NCI-H345 treated with DMSO at 0.1 percent for 48 hours (cell line): Measurements from ENCODE around the gene NAB2.

Experiments used
- DNase-seq: peaks from one replicate; lab custom pipeline; 2025; ENCODE audit not compliant: unreplicated experiment; lab: John Stamatoyannopoulos, UW

NAB2 gene

DNA sequence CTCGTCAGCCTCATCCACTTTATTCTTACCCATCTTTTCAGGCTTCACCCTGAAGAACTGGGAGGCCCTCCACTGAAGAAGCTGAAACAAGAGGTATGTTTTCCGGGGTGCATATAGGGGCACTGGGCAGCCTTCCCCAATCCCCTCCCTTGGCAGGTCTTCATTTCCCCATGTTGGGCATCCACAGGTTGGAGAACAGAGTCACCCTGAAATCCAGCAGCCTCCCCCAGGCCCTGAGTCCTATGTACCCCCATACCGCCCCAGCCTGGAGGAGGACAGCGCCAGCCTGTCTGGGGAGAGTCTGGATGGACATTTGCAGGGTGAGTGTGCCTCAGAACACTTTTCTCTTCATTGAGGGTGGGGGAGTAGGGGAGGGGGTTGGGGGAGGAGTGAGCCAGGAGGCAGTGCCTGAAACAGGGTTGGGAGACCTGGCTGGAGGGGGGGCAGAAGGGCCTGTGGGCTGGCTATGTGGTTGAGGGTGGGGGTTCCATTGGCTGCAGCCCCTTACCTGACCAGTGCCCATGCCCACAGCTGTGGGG, 4.0 kb downstream of the NAB2 start:
- DNase-seq = no peak

DNA sequence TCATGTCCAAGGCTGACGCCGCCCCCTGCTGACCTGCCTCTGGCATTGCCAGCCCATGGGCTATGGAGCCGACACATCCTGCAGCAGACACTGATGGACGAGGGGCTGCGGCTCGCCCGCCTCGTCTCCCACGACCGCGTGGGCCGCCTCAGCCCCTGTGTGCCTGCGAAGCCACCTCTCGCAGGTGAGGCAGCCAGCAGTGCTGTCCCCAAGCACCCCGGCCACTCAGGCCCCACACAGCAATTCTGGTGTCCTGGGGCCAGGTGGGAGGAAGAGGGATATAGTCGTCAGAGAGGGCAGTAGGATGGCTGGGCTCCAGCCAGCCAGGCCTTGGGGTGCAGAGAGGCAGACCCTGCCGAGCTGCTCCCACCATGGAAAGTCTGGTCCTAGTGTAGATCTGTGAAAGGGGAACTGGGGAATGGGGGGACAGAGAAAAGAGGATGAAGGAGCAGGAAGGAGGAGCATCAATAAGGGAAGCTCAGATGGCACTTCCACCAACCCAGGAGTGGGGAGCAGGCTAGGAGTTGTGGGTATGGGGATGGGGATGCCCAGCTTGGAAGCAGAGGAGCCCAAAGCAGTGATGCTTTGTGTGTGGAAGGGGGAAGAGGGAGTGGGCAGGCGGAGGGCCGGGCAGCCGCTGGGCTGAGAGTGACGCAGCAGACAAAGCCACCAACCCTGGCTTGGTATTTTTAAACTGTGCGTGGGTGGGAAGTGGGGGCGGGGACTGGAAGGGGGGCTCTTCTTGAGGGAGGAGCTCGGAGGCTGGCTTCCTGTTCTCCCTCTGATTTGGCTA, 4.7 kb downstream of the NAB2 start:
- DNase-seq = no peak

GRCh38 chr12:57094208-57095160, 5.6 kb downstream of the NAB2 start:
- no peak for DNase-seq

DNA sequence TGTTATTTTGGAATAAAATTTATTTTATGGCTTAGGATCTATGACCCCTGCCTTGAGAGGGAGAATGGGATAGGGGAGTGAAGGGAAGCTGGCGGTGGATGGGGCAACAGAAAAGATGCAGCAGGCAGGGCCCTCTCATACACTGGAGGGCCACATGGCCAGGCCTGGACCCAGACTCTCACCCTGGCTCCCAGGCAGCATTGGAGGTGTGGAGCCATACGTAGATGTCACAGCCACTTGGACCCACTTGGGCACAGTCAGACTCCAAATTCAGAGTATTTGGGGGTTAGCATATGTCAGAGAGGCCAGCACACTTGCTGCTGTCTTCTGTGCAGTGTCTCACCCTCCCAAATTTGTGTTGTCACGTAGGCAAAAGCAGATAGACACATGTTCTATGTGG, 6.5 kb downstream of the NAB2 start:
- no peak for DNase-seq

GRCh38 chr12:57096099-57096572, 7.2 kb downstream of the NAB2 start:
- no peak for DNase-seq

- DNase-seq = no peak
These were observed 8.0 kb downstream of the NAB2 start for GRCh38 chr12:57096748-57097553.

DNA sequence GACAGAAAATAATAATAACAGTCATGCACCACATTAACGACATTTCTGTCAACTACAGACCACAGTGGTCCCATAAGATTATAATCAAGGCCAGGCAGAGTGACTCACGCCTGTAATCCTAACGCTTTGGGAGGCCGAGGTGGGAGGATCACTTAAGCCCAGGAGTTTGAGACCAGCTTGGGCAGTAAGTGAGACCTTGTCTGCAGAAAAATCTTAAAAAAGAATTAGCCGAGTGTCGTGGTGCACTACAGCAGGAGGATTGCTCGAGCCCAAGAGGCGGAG, 8.6 kb downstream of the NAB2 start:
- DNase-seq = no peak

GRCh38 chr12:57098546-57098945, 9.6 kb downstream of the NAB2 start:
- DNase-seq = no peak

DNA sequence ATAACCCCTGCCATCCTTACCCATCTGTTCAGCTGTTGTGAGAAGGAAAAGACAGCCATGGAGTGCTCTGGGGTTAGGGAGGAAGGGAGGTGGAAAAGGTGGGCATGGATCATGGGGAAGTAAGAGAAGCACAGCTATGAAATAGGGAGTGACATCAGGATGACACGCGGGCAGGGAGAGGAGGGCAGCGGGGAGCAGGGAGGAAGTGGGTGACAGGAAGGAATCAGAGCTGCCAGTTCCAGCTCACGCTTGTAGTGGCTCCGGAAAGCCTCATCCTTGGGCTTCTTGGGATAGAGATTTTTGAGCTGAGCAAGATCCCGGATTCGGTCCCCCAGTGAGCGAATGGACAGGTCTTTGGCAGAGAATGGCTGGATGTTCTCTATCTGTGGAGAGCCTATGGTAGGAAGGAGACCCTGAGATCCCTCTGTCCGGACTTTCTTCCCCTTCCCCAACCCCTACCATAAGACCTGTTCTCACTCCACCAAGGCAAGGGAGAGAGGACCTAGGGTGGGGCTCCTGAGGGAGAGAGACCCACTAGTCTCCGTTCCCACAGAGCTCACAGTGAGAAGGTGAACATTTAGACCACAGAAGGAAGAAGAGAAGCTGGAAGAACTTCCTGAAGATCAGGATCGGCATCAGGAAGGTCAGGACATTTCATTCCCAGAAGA, 10.3 kb downstream of the NAB2 start:
- DNase-seq = no peak

DNA sequence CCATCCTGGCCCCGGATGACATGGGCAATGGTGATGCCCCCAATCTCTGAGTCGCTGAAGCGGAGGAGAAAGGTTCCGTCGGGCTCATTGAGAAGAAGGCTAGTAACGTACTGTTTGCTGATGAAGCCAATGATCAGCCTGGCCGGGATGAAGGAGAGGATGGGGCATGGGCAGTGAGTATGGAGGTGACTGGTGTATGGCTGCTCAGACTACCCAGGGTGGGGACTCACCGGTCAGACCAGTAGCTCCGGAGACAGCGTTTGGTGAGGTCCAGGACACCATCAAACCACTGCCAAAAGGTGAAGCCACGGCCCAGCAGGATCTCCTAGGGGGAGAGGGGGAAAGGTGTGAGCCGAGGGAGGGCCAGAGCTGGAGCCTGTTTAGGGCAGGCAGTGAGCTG, 10.9 kb downstream of the NAB2 start:
- no peak for DNase-seq

DNA sequence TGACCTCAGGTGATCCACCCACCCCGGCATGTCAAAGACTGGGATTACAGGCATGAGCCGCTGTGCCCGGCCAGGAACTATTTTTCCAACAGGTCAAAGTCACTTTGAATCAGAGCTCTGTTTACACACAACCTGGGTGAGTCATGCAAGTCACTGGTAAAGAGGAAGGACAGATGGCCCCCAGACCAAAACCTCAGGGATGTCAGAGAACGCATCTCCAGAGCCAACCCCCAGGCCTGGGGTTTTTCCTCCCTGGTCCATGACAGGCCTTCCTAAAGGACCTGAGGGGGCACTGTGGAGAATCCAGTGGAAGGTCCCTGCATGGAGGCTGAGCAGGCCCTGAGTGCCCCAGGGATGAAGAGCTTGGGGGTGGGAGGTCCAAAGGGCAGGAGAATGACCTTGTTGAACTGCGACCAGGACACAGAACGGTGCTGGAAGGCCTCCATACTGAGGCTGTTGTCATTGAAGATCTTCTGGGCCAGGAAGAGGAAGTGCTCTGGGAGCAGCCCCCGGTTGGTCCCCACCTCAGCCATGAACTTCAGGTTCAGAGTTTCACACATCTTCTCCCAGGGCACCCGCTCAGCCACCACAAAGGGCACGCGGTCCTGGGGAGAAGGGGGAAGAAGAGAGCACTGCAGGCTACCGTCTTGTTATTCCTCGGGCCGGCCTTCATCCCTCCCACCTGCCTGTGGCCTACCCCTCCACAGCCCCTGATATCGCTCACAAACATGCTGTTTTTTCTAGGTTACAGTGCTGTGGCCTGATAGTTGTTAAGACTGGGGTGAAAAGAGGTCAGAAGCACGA, 13.2 kb downstream of the NAB2 start:
- no peak for DNase-seq

DNA sequence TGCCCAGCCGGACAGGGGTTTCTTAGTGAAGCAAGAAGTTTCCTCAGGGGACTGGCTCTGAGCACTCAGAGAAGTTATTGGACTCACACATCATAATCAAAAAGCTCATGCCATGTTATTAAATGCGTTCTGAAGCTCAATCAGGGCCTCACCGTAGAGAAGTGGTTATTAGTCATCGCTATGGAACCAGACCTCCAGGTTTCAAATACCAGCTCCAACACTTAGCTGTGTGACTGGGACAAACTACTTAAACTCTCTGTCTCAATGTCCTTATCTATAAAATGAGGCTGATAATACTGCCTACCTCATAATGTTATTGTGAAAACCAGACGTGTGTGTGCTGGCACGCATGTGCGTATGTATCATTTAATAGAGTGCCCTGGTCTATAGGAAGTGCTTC, 14.9 kb downstream of the NAB2 start:
- no peak for DNase-seq

DNA sequence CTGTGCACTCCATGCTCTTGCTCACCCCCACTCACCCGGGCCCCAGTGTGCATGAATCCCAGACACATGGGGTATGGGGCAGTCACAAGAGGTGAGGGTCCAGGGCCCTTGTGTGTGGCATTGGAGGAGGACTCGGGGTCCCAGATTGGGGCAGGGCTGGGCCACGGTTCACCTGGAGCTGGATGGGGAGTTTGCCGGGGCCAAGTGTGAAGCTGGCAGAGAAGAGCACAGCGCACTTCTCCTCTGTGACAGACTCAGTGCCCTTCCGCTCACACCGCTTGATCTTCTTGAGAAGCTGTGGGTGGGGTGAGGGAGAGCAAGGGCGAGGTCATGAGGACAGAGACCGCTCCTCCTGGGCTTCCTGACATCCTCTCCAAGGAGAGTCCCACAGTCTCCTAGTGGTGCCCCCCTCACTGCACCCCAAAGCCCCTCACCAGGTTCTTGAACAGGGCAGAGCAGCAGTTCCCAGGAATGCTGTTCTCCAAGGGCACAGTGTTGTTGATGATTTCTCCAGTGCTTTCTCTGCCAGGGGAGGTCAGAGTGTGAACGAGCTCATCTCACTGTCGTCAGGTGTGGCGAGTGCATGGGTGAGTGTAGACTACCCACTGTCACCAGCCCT, 15.5 kb downstream of the NAB2 start:
- no peak for DNase-seq

GRCh38 chr12:57105011-57105753, 16.3 kb downstream of the NAB2 start:
- no peak for DNase-seq

GRCh38 chr12:57106021-57106708, 17.3 kb downstream of the NAB2 start:
- no peak for DNase-seq

DNA sequence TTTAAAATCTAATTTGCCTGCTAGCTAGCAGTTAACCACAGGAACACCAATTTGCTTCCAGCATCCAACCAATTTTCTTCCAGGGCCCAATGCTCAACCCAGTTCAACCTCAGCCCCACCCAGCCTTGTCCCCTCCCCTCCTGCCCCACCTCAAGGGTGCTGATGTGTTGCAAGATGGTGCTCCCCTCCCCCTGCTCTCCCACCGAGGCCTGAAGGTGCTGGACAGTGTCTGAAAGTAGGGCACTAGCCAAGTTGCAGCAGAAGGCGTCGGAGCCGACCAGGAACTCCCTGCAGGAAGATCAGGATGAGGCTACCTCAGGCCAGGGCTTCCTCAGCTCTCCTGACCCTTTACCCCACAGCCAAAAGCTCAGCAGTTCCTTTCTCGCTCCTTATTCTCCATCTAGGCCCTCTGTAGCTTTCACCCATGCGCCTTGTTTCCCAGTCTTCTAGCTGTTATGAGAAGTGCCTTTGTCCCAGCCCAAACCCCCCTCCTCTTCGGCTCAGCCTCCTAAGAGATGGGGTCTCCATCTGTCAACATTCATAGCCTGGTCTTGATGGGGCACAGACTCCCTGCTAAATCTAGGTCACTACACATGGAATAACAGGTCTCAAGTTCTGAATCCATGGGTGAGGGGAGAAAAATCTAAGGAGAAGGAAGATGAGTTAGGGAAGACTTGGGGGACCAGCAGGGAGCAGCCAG, 18.7 kb downstream of the NAB2 start:
- DNase-seq = no peak
